Stomach (tissue), 9 donors: ENCODE measurements around the gene NCAM1. TPM values are rescaled to one million over a fixed set of nuclear protein-coding genes. Genes with fewer than 3 reads are reported as not detected.

ENCODE experiments used
- DNase-seq, 2 donors: peaks; one replicate each; pipeline versions ENCODE4 v3.0.0 to v3.0.0-alpha.2; 2013 to 2019
- H3K27ac ChIP-seq, 5 donors: fragments of 200-600 bp in 4 of 5; sonication (generic) in 4 of 5; one replicate each; pipeline ENCODE4 v1.5.1; 2013 to 2019; ENCODE audit warnings: mild to moderate bottlenecking in 1 of 5, moderate library complexity in 1 of 5
- H3K27me3 ChIP-seq, 3 donors: fragments of 200-600 bp; sonication (generic); one replicate each; pipeline ENCODE4 v1.5.1; 2017 to 2019; ENCODE audit warnings: mixed run types in 1 of 3
- H3K36me3 ChIP-seq, 4 donors: fragments of 200-600 bp; sonication (generic); 1 replicate in 3 of 4; 2 replicates in 1 of 4; pipeline ENCODE4 v1.5.1; 2016 to 2019
- H3K4me1 ChIP-seq, 4 donors: fragments of 200-600 bp; sonication (generic); one replicate each; pipeline ENCODE4 v1.5.1; 2016 to 2019
- H3K4me3 ChIP-seq, 4 donors: fragments of 200-600 bp; sonication (generic) in 3 of 4; one replicate each; pipeline ENCODE4 v1.5.1; 2016 to 2019; ENCODE audit warnings: mild to moderate bottlenecking in 1 of 4
- H3K9me3 ChIP-seq, 4 donors: fragments of 200-600 bp; sonication (generic); one replicate each; pipeline ENCODE4 v1.5.1; 2016 to 2019
- CTCF ChIP-seq, 7 experiments: fragments of 450-650 bp in 4 of 7; fragments of 200-600 bp in 3 of 7; sonication (generic) in 3 of 7; IDR thresholded peaks; one replicate each; pipeline ENCODE4 v1.5.1; 2016 to 2019; ENCODE audit warnings: antibody characterized with exemption in 7 of 7, control low read depth in 2 of 7, mild to moderate bottlenecking in 1 of 7
- EP300 ChIP-seq: sonication (generic); formaldehyde crosslinking; IDR thresholded peaks from one replicate; pipeline ENCODE4 v1.6.1; 2017; ENCODE audit warnings: antibody characterized with exemption
- POLR2A ChIP-seq, 4 donors: fragments of 450-650 bp; IDR thresholded peaks; one replicate each; pipeline ENCODE4 v1.6.1; 2016; ENCODE audit warnings: antibody characterized with exemption in 4 of 4, control low read depth in 2 of 4, mild to moderate bottlenecking in 1 of 4, moderate library complexity in 1 of 4
- POLR2AphosphoS5 ChIP-seq, 3 donors: sonication (generic); formaldehyde crosslinking; IDR thresholded peaks; one replicate each; pipeline ENCODE4 v1.6.1; 2016; ENCODE audit warnings: antibody characterized with exemption in 3 of 3
- WGBS, 5 donors: extraction: QIAGEN DNeasy Blood & Tissue Kit in 3 of 5; methylation state at CpG; one replicate each; pipeline versions ENCODE4 v1.1.5 to v1.1.7; 2013 to 2018; 5-methylcytosine and 5-hydroxymethylcytosine counted together
- intact Hi-C: fragments of 100-400 bp; cut with DNase I; formaldehyde crosslinking; loops from one replicate; pipeline ENCODE4 v1.15.1; 2023; ENCODE audit warnings: low total_unique reads
- polyA plus RNA-seq, 3 donors: library from polyadenylated mRNA; stranded (reverse); fragments of 200-250 nt; gene quantifications; one replicate each; pipeline ENCODE4 v1.2.3, GENCODE V29; 2013
- total RNA-seq, 5 donors: library from RNA; depleted of rRNA; stranded (reverse); fragments of >200 nt; gene quantifications; one replicate each; pipeline versions ENCODE4 v1.1.0 to v1.2.3, GENCODE V29; 2014 to 2016
- donor health status: healthy with polysubstance abuse.
- donor health status: Bipolar disorder and iron deficiency.
- donor health status: healthy.

Gene NCAM1
- total and polyA plus RNA-seq, 8 donors = 5.7 to 84.8 (median 28.9) TPM

DNA sequence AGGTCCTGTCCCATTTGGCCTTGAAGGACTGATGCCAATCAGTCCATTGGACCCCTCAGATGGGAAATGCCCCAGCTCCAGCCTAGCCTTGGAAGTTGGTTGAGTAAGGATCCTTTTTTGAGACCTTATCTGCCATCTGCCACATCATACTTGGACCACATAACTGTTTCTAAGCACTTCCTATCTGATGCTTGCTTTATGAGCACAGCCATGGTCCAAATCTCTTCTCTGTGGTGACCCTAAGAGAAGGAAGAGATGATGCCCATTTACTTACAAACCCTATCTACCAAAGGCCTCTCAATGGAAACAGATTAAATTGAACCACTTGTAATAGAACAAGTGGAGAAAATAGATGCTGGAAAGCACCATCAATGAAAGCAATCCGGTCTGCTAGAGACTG, 299.3 kb downstream of the NCAM1 start:
- Histone ChIP-seq H3K36me3 (peaks cover 0 to 68% (median 14%) of the 10 kb centered on the region in 4 donors), H3K4me3 (no peak overlapping the region), H3K27me3 (no peaks in the 10 kb centered on the region), H3K9me3 (no peaks in the 10 kb centered on the region), H3K4me1 (no peaks in the 10 kb centered on the region), H3K27ac (no peak overlapping the region)
- 79 to 91% (median 90%) methylated on average over 1 of the region's 1 CpG for WGBS, 5 donors
- TF ChIP-seq POLR2A (IDR thresholded peaks at IDR 0.05) (no peak), CTCF (IDR thresholded peaks at IDR 0.05) (no peak), EP300 (no peak)
- intact Hi-C loops = no loop called here
- no peak for DNase-seq

DNA sequence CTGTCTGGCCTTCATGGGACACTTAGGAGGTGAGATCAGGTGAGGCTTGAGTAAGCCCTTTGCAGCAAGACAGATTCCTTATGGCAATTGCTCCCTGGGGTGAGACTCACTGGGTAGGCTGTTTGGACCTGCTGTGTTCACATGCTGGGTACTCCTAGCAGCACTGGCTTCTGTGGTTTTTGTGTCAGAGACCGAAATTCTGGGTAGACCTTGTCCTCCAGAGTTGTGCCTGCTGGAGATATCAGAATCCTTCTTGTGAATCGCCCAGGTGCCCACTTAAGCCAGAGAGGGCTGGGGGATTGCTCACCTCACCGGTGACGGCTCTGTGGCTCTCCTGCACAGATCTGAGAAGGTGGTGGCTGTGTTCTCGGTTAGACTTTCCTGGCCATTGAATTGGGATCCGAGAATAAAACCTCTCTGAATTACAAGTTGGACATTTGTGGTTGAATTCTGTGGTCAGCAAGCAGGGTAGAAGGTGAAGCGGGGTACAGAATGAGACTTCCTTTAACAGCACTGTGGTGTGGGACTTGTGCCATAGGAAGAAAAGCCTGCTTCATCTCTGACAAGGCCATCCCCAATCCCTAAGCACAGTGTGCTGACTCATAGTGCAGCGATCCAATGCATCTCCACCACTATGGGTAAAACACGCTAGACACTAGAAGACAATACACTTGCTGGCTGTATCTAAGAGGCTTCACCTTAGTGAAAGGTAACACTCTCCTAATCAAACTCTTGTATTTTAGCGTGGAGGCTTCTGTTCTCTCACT, 300.7 kb downstream of the NCAM1 start:
- intact Hi-C loops = no loop called here
- Histone ChIP-seq H3K9me3 (no peaks in the 10 kb centered on the region), H3K27me3 (no peaks in the 10 kb centered on the region), H3K27ac (no peak overlapping the region), H3K4me3 (no peak overlapping the region), H3K36me3 (peaks cover 0 to 63% (median 14%) of the 10 kb centered on the region in 4 donors), H3K4me1 (no peaks in the 10 kb centered on the region)
- DNase-seq = no peak
- 77 to 90% (median 84%) methylated on average over 8 to 10 of the region's 10 CpGs for WGBS, 5 donors
- TF ChIP-seq EP300 (no peak), CTCF (IDR thresholded peaks at IDR 0.05) (no peak), POLR2A (IDR thresholded peaks at IDR 0.05) (no peak), POLR2AphosphoS5 (IDR thresholded peaks at IDR 0.05) (no peak)

GRCh38 chr11:113262594-113262993, 301.4 kb downstream of the NCAM1 start:
- WGBS, 5 donors = 71 to 82% (median 78%) methylated on average over 2 of the region's 2 CpGs

More at GRCh38 chr11:113262594-113262993, 301.4 kb downstream of the NCAM1 start:
- no peaks in the 10 kb centered on the region for H3K4me1 ChIP-seq
- H3K27me3 ChIP-seq = no peaks in the 10 kb centered on the region
- H3K4me3 ChIP-seq = no peak overlapping the region
- H3K36me3 ChIP-seq = peaks cover 0 to 57% (median 14%) of the 10 kb centered on the region in 4 donors
- no peak for DNase-seq
- H3K9me3 ChIP-seq = no peaks in the 10 kb centered on the region
- H3K27ac ChIP-seq = no peak overlapping the region
- TF ChIP-seq CTCF (IDR thresholded peaks at IDR 0.05) = no peak
- no peak for TF ChIP-seq POLR2AphosphoS5 (IDR thresholded peaks at IDR 0.05)
- no peak for TF ChIP-seq EP300
- TF ChIP-seq POLR2A (IDR thresholded peaks at IDR 0.05) = no peak
- intact Hi-C loops = no loop called here
